Measurements from ENCODE around the gene B4GALT6.

The B4GALT6 gene

DNA sequence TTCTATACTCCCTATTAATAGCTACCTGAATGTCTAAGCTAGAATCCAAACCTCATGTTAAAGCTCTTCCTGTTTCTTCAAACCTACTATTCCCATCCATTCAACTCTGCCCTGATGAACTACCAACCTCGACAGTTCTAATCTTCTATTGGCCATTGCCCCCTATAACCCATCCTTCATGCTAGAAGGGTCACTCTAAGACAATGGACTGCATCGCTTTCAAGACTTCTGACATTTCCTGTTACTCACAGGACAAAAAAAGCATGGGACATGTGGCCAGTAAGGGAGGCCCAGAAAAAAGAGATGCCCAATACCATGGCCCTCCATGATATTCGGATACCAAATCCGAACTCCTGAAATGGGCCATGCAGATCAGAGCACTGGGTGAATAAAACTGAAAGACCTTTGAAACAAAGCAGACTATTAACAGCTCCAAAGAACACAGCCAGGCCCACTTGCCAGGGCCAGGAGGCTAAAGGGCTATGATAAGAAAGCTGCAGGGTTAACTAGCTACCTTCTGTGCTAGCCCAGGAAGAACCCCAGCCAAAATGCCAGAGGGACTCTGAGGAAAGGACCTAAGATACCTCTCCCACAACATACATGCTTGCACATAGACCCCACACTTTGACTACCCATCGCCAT lies 4.5 kb downstream of the B4GALT6 start:
- no peaks in the 10 kb centered on the region for H3K36me3 ChIP-seq (ENCODE audit: control insufficient read depth, insufficient read depth, low read length)
- no peaks in the 10 kb centered on the region for H3K9me3 ChIP-seq (ENCODE audit: control insufficient read depth, low read length)
- H3K4me1 ChIP-seq (ENCODE audit: control insufficient read depth, insufficient read depth, low read length, poor library complexity, severe bottlenecking) = peaks cover 3% of the 10 kb centered on the region
- DNase-seq = no peak
- H3K4me3 ChIP-seq (ENCODE audit: insufficient read depth, low read depth, low read length, poor library complexity, severe bottlenecking) = no peak overlapping the region
- no peak overlapping the region for H3K27ac ChIP-seq (ENCODE audit: insufficient read depth, low read length, poor library complexity, severe bottlenecking)
- H3K27me3 ChIP-seq (replicated peaks; ENCODE audit: control insufficient read depth, insufficient read depth, low read length, poor library complexity, severe bottlenecking) = no peaks in the 10 kb centered on the region

DNA sequence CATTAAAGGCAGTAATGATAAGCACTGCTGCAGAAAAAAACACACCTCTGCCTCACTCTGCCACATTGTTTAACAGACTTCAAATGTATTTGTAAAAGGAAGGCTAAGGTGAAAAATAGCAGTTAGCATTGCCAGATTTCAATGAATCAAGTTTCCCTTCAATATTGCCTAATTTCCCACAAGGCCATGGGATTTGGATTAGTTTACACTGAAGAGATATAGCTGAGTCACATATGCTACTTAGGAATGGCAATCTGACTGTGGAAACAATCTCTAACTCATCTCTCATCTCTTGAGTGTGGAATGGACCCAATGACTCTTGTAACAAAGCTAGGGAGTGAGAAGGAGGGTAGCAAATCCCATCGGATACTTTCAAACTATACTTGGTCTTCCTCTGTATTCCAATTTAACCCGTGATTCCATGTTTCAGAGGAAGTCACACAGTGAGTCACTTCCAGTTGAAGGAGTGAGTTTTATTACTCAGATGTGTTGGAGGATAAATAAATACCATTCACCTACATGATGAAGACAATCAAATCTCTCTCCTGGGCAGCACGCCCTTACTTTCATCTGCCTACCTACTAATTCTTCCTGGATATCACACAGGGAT lies 5.1 kb downstream of the B4GALT6 start:
- Histone ChIP-seq H3K4me1 (ENCODE audit: control insufficient read depth, insufficient read depth, low read length, poor library complexity, severe bottlenecking) (peaks cover under 1% of the 10 kb centered on the region), H3K9me3 (ENCODE audit: control insufficient read depth, low read length) (no peaks in the 10 kb centered on the region), H3K36me3 (ENCODE audit: control insufficient read depth, insufficient read depth, low read length) (no peaks in the 10 kb centered on the region), H3K27ac (ENCODE audit: insufficient read depth, low read length, poor library complexity, severe bottlenecking) (no peak overlapping the region), H3K4me3 (ENCODE audit: insufficient read depth, low read depth, low read length, poor library complexity, severe bottlenecking) (no peak overlapping the region), H3K27me3 (replicated peaks; ENCODE audit: control insufficient read depth, insufficient read depth, low read length, poor library complexity, severe bottlenecking) (no peaks in the 10 kb centered on the region)
- no peak for DNase-seq

DNA sequence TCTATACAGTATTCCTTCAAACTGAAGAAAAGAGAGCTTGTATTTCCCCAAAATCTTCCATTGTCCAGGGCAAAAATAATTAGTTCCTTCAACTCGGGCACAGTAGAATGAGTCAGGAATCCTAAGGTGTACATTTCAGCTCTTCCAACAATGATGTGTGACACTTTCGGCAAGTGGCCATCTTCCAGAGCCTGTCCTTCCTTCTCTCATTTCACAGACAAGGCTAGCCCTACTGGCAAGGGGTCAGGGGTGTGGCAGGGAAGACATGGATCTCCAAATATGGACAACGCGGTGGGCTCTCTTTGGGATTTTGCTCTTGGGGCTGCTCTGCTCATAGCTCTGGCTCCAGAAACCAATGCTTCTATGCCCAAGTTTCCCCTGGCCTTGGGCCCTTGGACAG lies 6.0 kb downstream of the B4GALT6 start:
- no peaks in the 10 kb centered on the region for H3K9me3 ChIP-seq (ENCODE audit: control insufficient read depth, low read length)
- H3K4me3 ChIP-seq (ENCODE audit: insufficient read depth, low read depth, low read length, poor library complexity, severe bottlenecking) = no peak overlapping the region
- H3K36me3 ChIP-seq (ENCODE audit: control insufficient read depth, insufficient read depth, low read length) = no peaks in the 10 kb centered on the region
- no peak for DNase-seq
- no peaks in the 10 kb centered on the region for H3K27me3 ChIP-seq (replicated peaks; ENCODE audit: control insufficient read depth, insufficient read depth, low read length, poor library complexity, severe bottlenecking)
- H3K27ac ChIP-seq (ENCODE audit: insufficient read depth, low read length, poor library complexity, severe bottlenecking) = no peak overlapping the region
- no peaks in the 10 kb centered on the region for H3K4me1 ChIP-seq (ENCODE audit: control insufficient read depth, insufficient read depth, low read length, poor library complexity, severe bottlenecking)

DNA sequence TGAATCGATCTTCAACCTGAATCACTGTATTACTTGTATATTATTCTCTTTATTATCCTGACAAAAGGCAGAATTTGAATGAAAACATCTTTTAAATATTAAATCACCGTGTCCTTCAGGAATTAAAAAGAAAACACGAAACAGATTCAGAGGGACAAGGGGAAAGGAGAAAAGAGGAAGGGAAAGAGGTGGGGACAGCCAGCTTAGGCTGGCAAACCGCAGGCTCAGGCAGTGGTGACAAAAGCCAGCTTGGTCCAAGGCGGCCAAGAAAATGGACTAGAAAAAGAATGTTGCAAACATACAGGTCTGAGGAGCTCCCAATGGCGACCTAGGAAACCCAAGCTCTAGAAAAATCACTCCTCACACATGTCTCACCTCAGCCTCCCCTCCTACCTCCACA lies 6.8 kb downstream of the B4GALT6 start:
- Histone ChIP-seq H3K27ac (ENCODE audit: insufficient read depth, low read length, poor library complexity, severe bottlenecking) (no peak overlapping the region), H3K4me3 (ENCODE audit: insufficient read depth, low read depth, low read length, poor library complexity, severe bottlenecking) (no peak overlapping the region), H3K9me3 (ENCODE audit: control insufficient read depth, low read length) (no peaks in the 10 kb centered on the region), H3K4me1 (ENCODE audit: control insufficient read depth, insufficient read depth, low read length, poor library complexity, severe bottlenecking) (no peaks in the 10 kb centered on the region), H3K36me3 (ENCODE audit: control insufficient read depth, insufficient read depth, low read length) (no peaks in the 10 kb centered on the region), H3K27me3 (replicated peaks; ENCODE audit: control insufficient read depth, insufficient read depth, low read length, poor library complexity, severe bottlenecking) (no peaks in the 10 kb centered on the region)
- no peak for DNase-seq

DNA sequence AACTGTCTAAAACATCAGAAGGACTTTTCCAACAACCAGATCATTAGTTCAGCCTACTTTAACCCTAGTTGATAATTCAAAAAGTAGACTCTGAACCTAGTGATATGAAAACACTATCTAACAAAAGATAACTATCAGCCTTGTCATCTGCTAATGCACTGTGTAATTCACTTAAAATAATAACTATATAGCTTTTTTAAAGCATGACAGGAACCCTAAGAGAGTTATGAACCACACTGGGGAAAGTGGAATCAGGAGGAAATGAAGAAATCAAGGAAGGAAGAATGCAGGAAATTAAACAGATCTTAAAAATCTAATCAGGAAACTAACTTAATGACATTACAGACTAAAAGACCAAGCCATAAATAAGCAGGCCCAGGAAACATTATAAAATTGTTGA lies 9.0 kb downstream of the B4GALT6 start:
- Histone ChIP-seq H3K36me3 (ENCODE audit: control insufficient read depth, insufficient read depth, low read length) (no peaks in the 10 kb centered on the region), H3K9me3 (ENCODE audit: control insufficient read depth, low read length) (no peaks in the 10 kb centered on the region), H3K27ac (ENCODE audit: insufficient read depth, low read length, poor library complexity, severe bottlenecking) (no peak overlapping the region), H3K27me3 (replicated peaks; ENCODE audit: control insufficient read depth, insufficient read depth, low read length, poor library complexity, severe bottlenecking) (no peaks in the 10 kb centered on the region), H3K4me1 (ENCODE audit: control insufficient read depth, insufficient read depth, low read length, poor library complexity, severe bottlenecking) (no peaks in the 10 kb centered on the region), H3K4me3 (ENCODE audit: insufficient read depth, low read depth, low read length, poor library complexity, severe bottlenecking) (no peak overlapping the region)
- DNase-seq = no peak

DNA sequence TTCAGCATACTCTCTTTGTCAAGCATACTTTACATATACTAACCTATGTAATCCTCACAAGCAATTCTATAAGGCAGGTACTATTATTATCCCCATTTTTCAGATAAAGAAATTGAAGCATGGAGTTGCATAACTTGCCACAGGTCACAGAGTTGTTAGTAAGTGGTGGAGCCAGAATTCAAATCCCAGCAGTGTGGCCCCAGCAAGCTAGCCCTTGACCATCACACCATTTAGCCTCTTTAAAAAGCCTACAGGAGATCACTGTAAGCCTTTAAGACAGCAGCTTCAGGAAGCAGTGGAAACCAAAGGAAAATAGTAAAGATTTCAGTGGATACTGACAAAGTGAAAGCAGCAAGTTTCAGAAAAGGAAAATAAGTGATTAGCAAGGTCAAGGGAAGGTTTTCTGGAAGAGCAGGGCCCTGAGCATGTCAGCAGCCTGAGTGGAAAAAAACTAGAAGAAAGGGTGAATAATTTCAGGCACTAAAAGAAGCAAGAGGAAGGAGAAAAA lies 11.7 kb downstream of the B4GALT6 start:
- no peak for DNase-seq
- no peak overlapping the region for H3K4me3 ChIP-seq (ENCODE audit: insufficient read depth, low read depth, low read length, poor library complexity, severe bottlenecking)
- no peaks in the 10 kb centered on the region for H3K4me1 ChIP-seq (ENCODE audit: control insufficient read depth, insufficient read depth, low read length, poor library complexity, severe bottlenecking)
- no peaks in the 10 kb centered on the region for H3K9me3 ChIP-seq (ENCODE audit: control insufficient read depth, low read length)
- H3K36me3 ChIP-seq (ENCODE audit: control insufficient read depth, insufficient read depth, low read length) = no peaks in the 10 kb centered on the region
- H3K27ac ChIP-seq (ENCODE audit: insufficient read depth, low read length, poor library complexity, severe bottlenecking) = no peak overlapping the region
- no peaks in the 10 kb centered on the region for H3K27me3 ChIP-seq (replicated peaks; ENCODE audit: control insufficient read depth, insufficient read depth, low read length, poor library complexity, severe bottlenecking)

DNA sequence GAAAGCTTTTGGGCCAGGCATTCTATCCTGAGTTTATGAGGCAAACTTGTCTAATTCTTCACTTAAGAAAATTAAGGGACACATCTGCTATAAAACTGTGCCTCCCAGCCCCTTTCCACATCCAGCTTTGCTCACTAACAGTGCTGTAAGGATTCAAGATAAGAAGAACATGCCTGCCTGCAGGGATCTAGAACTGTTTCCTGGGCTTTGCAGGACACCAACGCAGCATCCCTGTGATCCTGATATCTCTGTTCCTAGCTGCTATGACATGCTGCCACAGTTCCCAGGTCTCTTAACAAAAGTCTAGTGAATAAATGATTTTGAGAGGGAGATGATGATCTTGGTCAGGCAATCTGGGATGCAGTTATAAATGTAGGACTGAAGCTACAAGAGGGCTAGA lies 12.4 kb downstream of the B4GALT6 start:
- Histone ChIP-seq H3K4me3 (ENCODE audit: insufficient read depth, low read depth, low read length, poor library complexity, severe bottlenecking) (no peak overlapping the region), H3K4me1 (ENCODE audit: control insufficient read depth, insufficient read depth, low read length, poor library complexity, severe bottlenecking) (no peaks in the 10 kb centered on the region), H3K27ac (ENCODE audit: insufficient read depth, low read length, poor library complexity, severe bottlenecking) (no peak overlapping the region), H3K9me3 (ENCODE audit: control insufficient read depth, low read length) (no peaks in the 10 kb centered on the region), H3K36me3 (ENCODE audit: control insufficient read depth, insufficient read depth, low read length) (no peaks in the 10 kb centered on the region), H3K27me3 (replicated peaks; ENCODE audit: control insufficient read depth, insufficient read depth, low read length, poor library complexity, severe bottlenecking) (no peaks in the 10 kb centered on the region)
- DNase-seq = no peak

DNA sequence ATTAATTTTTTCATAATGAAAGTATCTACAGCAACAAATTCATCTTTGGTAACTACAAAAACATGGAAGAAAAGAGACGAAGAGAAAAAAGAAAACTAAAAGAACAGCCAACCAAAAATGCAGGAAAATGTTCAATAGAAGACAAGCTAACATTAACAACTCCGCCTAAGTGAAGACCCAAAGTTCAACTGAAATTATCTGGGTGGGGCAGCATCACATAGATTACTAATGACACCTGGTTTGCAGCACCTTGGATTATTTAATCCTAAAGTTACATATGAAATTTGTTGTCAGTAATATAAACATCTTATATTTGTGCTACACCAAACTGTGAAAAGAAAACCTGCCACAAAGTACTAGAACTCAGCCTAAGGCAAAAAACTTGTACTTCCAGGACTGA lies 14.8 kb downstream of the B4GALT6 start:
- Histone ChIP-seq H3K4me1 (ENCODE audit: control insufficient read depth, insufficient read depth, low read length, poor library complexity, severe bottlenecking) (no peaks in the 10 kb centered on the region), H3K9me3 (ENCODE audit: control insufficient read depth, low read length) (no peaks in the 10 kb centered on the region), H3K36me3 (ENCODE audit: control insufficient read depth, insufficient read depth, low read length) (no peaks in the 10 kb centered on the region), H3K27me3 (replicated peaks; ENCODE audit: control insufficient read depth, insufficient read depth, low read length, poor library complexity, severe bottlenecking) (no peaks in the 10 kb centered on the region), H3K27ac (ENCODE audit: insufficient read depth, low read length, poor library complexity, severe bottlenecking) (no peak overlapping the region), H3K4me3 (ENCODE audit: insufficient read depth, low read depth, low read length, poor library complexity, severe bottlenecking) (no peak overlapping the region)
- DNase-seq = no peak

DNA sequence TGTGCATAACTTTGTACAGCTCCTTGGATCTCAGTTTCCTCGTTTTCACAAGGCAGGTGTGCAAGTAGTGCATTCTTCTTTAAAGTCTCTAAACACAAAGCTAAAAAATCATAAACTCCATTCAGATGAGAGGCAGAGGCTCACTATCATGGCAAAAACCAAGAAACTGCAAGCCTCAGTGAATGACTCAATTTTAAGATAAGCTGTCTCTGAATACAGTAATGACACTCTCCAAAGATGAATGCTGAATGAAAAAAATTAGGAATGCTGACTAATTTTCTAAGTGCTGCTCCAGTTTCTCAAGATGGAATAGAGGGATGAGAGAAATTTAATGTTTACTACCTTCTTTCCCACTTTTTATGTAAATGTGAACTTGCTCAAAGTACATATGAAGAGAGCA lies 17.2 kb downstream of the B4GALT6 start:
- H3K27me3 ChIP-seq (replicated peaks; ENCODE audit: control insufficient read depth, insufficient read depth, low read length, poor library complexity, severe bottlenecking) = no peaks in the 10 kb centered on the region
- no peak for DNase-seq

DNA sequence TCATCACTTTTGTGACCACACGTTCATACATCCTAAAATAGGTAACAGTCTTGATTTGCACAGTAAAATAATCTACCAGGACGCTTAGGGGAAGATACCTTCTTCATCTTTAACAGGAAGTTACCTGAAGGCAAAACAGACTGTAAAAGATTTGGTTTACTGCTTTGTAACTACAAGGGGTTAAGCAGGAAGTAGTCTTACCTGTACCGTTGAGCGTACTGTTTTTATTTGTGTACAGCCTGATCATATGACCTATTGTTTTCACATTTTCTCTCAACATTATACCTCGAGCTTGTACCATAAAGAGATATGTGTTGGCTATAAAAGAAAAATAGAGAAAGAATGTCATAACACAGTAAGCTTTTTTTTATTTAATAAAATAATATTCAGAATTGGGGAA lies 18.3 kb downstream of the B4GALT6 start:
- Histone ChIP-seq H3K27me3 (replicated peaks; ENCODE audit: control insufficient read depth, insufficient read depth, low read length, poor library complexity, severe bottlenecking) (no peaks in the 10 kb centered on the region), H3K4me1 (ENCODE audit: control insufficient read depth, insufficient read depth, low read length, poor library complexity, severe bottlenecking) (no peaks in the 10 kb centered on the region), H3K9me3 (ENCODE audit: control insufficient read depth, low read length) (no peaks in the 10 kb centered on the region), H3K27ac (ENCODE audit: insufficient read depth, low read length, poor library complexity, severe bottlenecking) (no peak overlapping the region), H3K36me3 (ENCODE audit: control insufficient read depth, insufficient read depth, low read length) (no peaks in the 10 kb centered on the region), H3K4me3 (ENCODE audit: insufficient read depth, low read depth, low read length, poor library complexity, severe bottlenecking) (no peak overlapping the region)
- no peak for DNase-seq

More for the DNA sequence above, 17.2 kb downstream of the B4GALT6 start:
- Histone ChIP-seq H3K4me1 (ENCODE audit: control insufficient read depth, insufficient read depth, low read length, poor library complexity, severe bottlenecking) (no peaks in the 10 kb centered on the region), H3K36me3 (ENCODE audit: control insufficient read depth, insufficient read depth, low read length) (no peaks in the 10 kb centered on the region), H3K27ac (ENCODE audit: insufficient read depth, low read length, poor library complexity, severe bottlenecking) (no peak overlapping the region), H3K9me3 (ENCODE audit: control insufficient read depth, low read length) (no peaks in the 10 kb centered on the region), H3K4me3 (ENCODE audit: insufficient read depth, low read depth, low read length, poor library complexity, severe bottlenecking) (no peak overlapping the region)

Data from effector memory CD4-positive, alpha-beta T cell (primary cell).